Vagina (tissue), 2 donors: ENCODE results near the gene LYSMD2. TPM values are rescaled to one million over a fixed set of nuclear protein-coding genes. Genes with fewer than 3 reads are reported as not detected.

Experiments used
- DNase-seq, 2 donors: peaks; one replicate each; pipeline ENCODE4 v3.0.0-alpha.2; 2017; ENCODE audit errors: extremely low spot score in 2 of 2
- H3K27ac ChIP-seq: fragments of 200-600 bp; sonication (generic); one replicate; pipeline ENCODE4 v1.5.1; 2019
- H3K27me3 ChIP-seq: fragments of 200-600 bp; sonication (generic); one replicate; pipeline ENCODE4 v1.5.1; 2019
- H3K36me3 ChIP-seq, 2 donors: fragments of 200-600 bp; sonication (generic); one replicate each; pipeline ENCODE4 v1.5.1; 2017 to 2019
- H3K4me1 ChIP-seq: fragments of 200-600 bp; sonication (generic); one replicate; pipeline ENCODE4 v1.5.1; 2019
- H3K4me3 ChIP-seq, 2 donors: fragments of 200-600 bp; sonication (generic); 1 replicate in 1 of 2; 2 replicates in 1 of 2; pipeline ENCODE4 v1.5.1; 2016 to 2019
- H3K9me3 ChIP-seq: fragments of 200-600 bp; sonication (generic); one replicate; pipeline ENCODE4 v1.5.1; 2019
- CTCF ChIP-seq, 3 experiments: fragments of 450-650 bp in 2 of 3; fragments of 200-600 bp in 1 of 3; sonication (generic) in 1 of 3; IDR thresholded peaks; one replicate each; pipeline ENCODE4 v1.5.1; 2017 to 2019; ENCODE audit warnings: antibody characterized with exemption in 3 of 3, mild to moderate bottlenecking in 2 of 3, moderate library complexity in 2 of 3
- POLR2A ChIP-seq, 2 donors: fragments of 450-650 bp; IDR thresholded peaks; one replicate each; pipeline ENCODE4 v1.6.1; 2017; ENCODE audit warnings: antibody characterized with exemption in 2 of 2, mild to moderate bottlenecking in 2 of 2, moderate library complexity in 2 of 2
- POLR2AphosphoS5 ChIP-seq, 2 donors: sonication (generic); formaldehyde crosslinking; IDR thresholded peaks; one replicate each; pipeline ENCODE4 v1.9.0; 2017; ENCODE audit warnings: antibody characterized with exemption in 2 of 2, mild to moderate bottlenecking in 2 of 2, low read depth in 1 of 2; ENCODE audit not compliant: insufficient read depth in 1 of 2
- intact Hi-C: fragments of 100-400 bp; cut with DNase I; formaldehyde crosslinking; loops from one replicate; pipeline ENCODE4 v1.15.1; 2023
- total RNA-seq: library from RNA; depleted of rRNA; stranded (reverse); fragments of >200 nt; gene quantifications from one replicate; pipeline ENCODE4 v1.2.3, GENCODE V29; 2016

Gene LYSMD2
- total RNA-seq, 1 donor from 2014 or later, result 16.9 TPM

GRCh38 chr15:51721199-51721960 lies 16.1 kb downstream of the LYSMD2 start:
- H3K27ac ChIP-seq, result no peak overlapping the region
- no peak for DNase-seq
- peaks cover 22% of the 10 kb centered on the region for H3K4me1 ChIP-seq
- H3K27me3 ChIP-seq, result no peaks in the 10 kb centered on the region
- TF ChIP-seq POLR2AphosphoS5 (IDR thresholded peaks at IDR 0.05; ENCODE audit: insufficient read depth in 1 of 2, low read depth in 1 of 2) (peak in 1 of 2 donors; percentile 34), CTCF (IDR thresholded peaks at IDR 0.05) (no peak)
- intact Hi-C loops, result no loop called here
- H3K4me3 ChIP-seq, result no peak overlapping the region
- H3K9me3 ChIP-seq, result no peaks in the 10 kb centered on the region
- H3K36me3 ChIP-seq, result peaks cover 0 to 4% of the 10 kb centered on the region in 2 donors

- H3K27ac ChIP-seq, result no peak overlapping the region
- no peaks in the 10 kb centered on the region for H3K27me3 ChIP-seq
- no peak for DNase-seq
- intact Hi-C loops, result no loop called here
- no peak for TF ChIP-seq POLR2A (IDR thresholded peaks at IDR 0.05)
- TF ChIP-seq CTCF (IDR thresholded peaks at IDR 0.05), result no peak
- no peak for TF ChIP-seq POLR2AphosphoS5 (IDR thresholded peaks at IDR 0.05; ENCODE audit: insufficient read depth in 1 of 2, low read depth in 1 of 2)
- H3K4me1 ChIP-seq, result peaks cover 16% of the 10 kb centered on the region
- H3K9me3 ChIP-seq, result no peaks in the 10 kb centered on the region
- no peak overlapping the region for H3K4me3 ChIP-seq
- H3K36me3 ChIP-seq, result peaks cover 0 to 4% of the 10 kb centered on the region in 2 donors
Measured at GRCh38 chr15:51720201-51720995, 17.1 kb downstream of the LYSMD2 start.

- no peak for DNase-seq
- TF ChIP-seq CTCF (IDR thresholded peaks at IDR 0.05), result no peak
- TF ChIP-seq POLR2A (IDR thresholded peaks at IDR 0.05), result no peak
- no peak for TF ChIP-seq POLR2AphosphoS5 (IDR thresholded peaks at IDR 0.05; ENCODE audit: insufficient read depth in 1 of 2, low read depth in 1 of 2)
- H3K27ac ChIP-seq, result no peak overlapping the region
- H3K27me3 ChIP-seq, result no peaks in the 10 kb centered on the region
- peaks cover 0 to 4% of the 10 kb centered on the region in 2 donors for H3K36me3 ChIP-seq
- H3K4me3 ChIP-seq, result no peak overlapping the region
- H3K9me3 ChIP-seq, result no peaks in the 10 kb centered on the region
- peaks cover 16% of the 10 kb centered on the region for H3K4me1 ChIP-seq
- intact Hi-C loops, result no loop called here
Measured at GRCh38 chr15:51718746-51719145, 18.7 kb downstream of the LYSMD2 start.

DNA sequence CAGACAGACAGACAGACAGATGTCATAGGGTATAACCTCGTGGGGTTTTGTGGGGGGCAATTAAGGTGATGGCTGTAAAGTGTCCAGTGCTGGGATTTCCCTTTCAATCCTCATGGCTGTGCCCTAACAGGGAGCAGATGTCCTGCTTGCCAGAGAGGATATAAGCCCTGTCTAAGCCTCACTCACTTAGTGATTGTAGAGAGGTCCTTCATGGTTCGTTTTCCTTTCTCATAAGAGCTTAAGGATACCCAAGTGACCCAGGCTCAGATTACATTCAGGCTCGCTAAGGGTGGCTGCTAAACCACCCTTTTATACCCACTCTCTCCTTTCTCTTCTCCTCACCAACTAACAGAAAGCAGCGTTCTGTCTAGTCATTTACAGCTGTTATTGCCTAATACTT lies 19.2 kb downstream of the LYSMD2 start:
- Histone ChIP-seq H3K27ac (no peak overlapping the region), H3K4me3 (no peak overlapping the region), H3K36me3 (peaks cover 0 to 4% of the 10 kb centered on the region in 2 donors), H3K27me3 (no peaks in the 10 kb centered on the region), H3K4me1 (peaks cover 16% of the 10 kb centered on the region), H3K9me3 (no peaks in the 10 kb centered on the region)
- intact Hi-C loops, result no loop called here
- no peak for DNase-seq
- TF ChIP-seq POLR2A (IDR thresholded peaks at IDR 0.05) (no peak), POLR2AphosphoS5 (IDR thresholded peaks at IDR 0.05; ENCODE audit: insufficient read depth in 1 of 2, low read depth in 1 of 2) (no peak)

DNA sequence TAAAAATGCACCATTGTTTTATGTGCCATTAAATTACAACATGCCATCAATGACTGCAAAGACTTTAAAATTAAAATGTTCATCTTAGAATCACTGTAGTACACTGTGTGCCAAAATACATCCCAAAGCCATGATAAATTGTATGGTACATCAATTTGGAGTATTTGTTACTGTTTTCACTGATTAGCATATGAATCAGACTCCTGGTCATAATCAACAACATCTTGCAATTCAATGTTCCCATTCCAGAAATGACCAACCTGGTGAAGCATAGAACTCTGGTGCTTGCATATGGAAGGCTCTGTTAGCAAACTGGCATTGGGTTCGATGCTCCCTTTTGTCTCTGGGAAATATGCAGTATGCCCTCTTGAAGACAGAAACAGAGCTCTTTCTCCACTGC lies 22.5 kb downstream of the LYSMD2 start:
- H3K4me3 ChIP-seq, result no peak overlapping the region
- TF ChIP-seq CTCF (IDR thresholded peaks at IDR 0.05) (no peak), POLR2A (IDR thresholded peaks at IDR 0.05) (no peak), POLR2AphosphoS5 (IDR thresholded peaks at IDR 0.05; ENCODE audit: insufficient read depth in 1 of 2, low read depth in 1 of 2) (no peak)
- no peaks in the 10 kb centered on the region for H3K36me3 ChIP-seq
- no peaks in the 10 kb centered on the region for H3K9me3 ChIP-seq
- no peak overlapping the region for H3K27ac ChIP-seq
- no peaks in the 10 kb centered on the region for H3K27me3 ChIP-seq
- intact Hi-C loops, result no loop called here
- H3K4me1 ChIP-seq, result no peaks in the 10 kb centered on the region
- no peak for DNase-seq
